ENCODE data around the gene CARD11.

CARD11 gene

GRCh38 chr7:2911466-2911865, 132.2 kb downstream of the CARD11 start:
- TF ChIP-seq CTCF (IDR thresholded peaks at IDR 0.05; ENCODE audit: insufficient read depth, low read length) (no peak), SPI1 (IDR thresholded peaks at IDR 0.05; ENCODE audit: borderline replicate concordance, low read depth) (no peak), GABPA (IDR thresholded peaks at IDR 0.05; ENCODE audit: low read depth) (no peak), REST (IDR thresholded peaks at IDR 0.05; ENCODE audit: insufficient replicate concordance, low read depth) (no peak), POLR2AphosphoS5 (IDR thresholded peaks at IDR 0.05; ENCODE audit: low read depth) (no peak)
- H3K27ac ChIP-seq (replicated peaks): no peak overlapping the region
- DNase-seq (ENCODE audit: low read depth in 1 of 2, low spot score in 1 of 2): no peak

GRCh38 chr7:2909471-2910039, 134.1 kb downstream of the CARD11 start:
- Histone ChIP-seq H3K27ac (replicated peaks) (no peak overlapping the region), H3K27me3 (ENCODE audit: insufficient read depth, poor library complexity, severe bottlenecking) (no peaks in the 10 kb centered on the region), H3K4me3 (replicated peaks; ENCODE audit: insufficient read depth, low read length) (no peak overlapping the region)
- no peak for DNase-seq (ENCODE audit: low read depth in 1 of 2, low spot score in 1 of 2)
- no peak for TF ChIP-seq REST (IDR thresholded peaks at IDR 0.05; ENCODE audit: insufficient replicate concordance, low read depth)

More at GRCh38 chr7:2911466-2911865, 132.2 kb downstream of the CARD11 start:
- H3K27me3 ChIP-seq (ENCODE audit: insufficient read depth, poor library complexity, severe bottlenecking): no peaks in the 10 kb centered on the region
- no peak overlapping the region for H3K4me3 ChIP-seq (replicated peaks; ENCODE audit: insufficient read depth, low read length)

GRCh38 chr7:2909043-2909442, 134.6 kb downstream of the CARD11 start:
- TF ChIP-seq POLR2AphosphoS5 (IDR thresholded peaks at IDR 0.05; ENCODE audit: low read depth): no peak
- TF ChIP-seq SPI1 (IDR thresholded peaks at IDR 0.05; ENCODE audit: borderline replicate concordance, low read depth): no peak
- no peak for TF ChIP-seq GABPA (IDR thresholded peaks at IDR 0.05; ENCODE audit: low read depth)
- TF ChIP-seq CTCF (IDR thresholded peaks at IDR 0.05; ENCODE audit: insufficient read depth, low read length): no peak
- TF ChIP-seq REST (IDR thresholded peaks at IDR 0.05; ENCODE audit: insufficient replicate concordance, low read depth): no peak
- no peak overlapping the region for H3K4me3 ChIP-seq (replicated peaks; ENCODE audit: insufficient read depth, low read length)
- H3K27ac ChIP-seq (replicated peaks): no peak overlapping the region
- no peak for DNase-seq (ENCODE audit: low read depth in 1 of 2, low spot score in 1 of 2)
- no peaks in the 10 kb centered on the region for H3K27me3 ChIP-seq (ENCODE audit: insufficient read depth, poor library complexity, severe bottlenecking)

Data from HL-60 (cell line).